HTR-8/SVneo (cell line): Measurements from ENCODE around the gene CNTNAP2.

Experiments
- DNase-seq: peaks from one replicate; pipeline ENCODE4 v3.0.0; 2011; ENCODE audit warnings: low spot score, mixed read lengths; ENCODE audit not compliant: insufficient read length
- FAIRE-seq: peaks from 2 replicates; lab custom pipeline; 2011; peaks lifted over from hg19 to GRCh38; lab: Jason Lieb, UNC

The CNTNAP2 gene

GRCh38 chr7:146926841-146927240 lies 810.2 kb downstream of the CNTNAP2 start:
- no peak for DNase-seq

GRCh38 chr7:146937836-146938235 lies 821.2 kb downstream of the CNTNAP2 start:
- no peak for DNase-seq
- no peak for FAIRE-seq

More at GRCh38 chr7:146926841-146927240, 810.2 kb downstream of the CNTNAP2 start:
- no peak for FAIRE-seq

- FAIRE-seq, result no peak
- DNase-seq, result no peak
Observed at GRCh38 chr7:146943483-146943882, 826.9 kb downstream of the CNTNAP2 start.

GRCh38 chr7:146948703-146949102 lies 832.1 kb downstream of the CNTNAP2 start:
- FAIRE-seq (no peak), DNase-seq (no peak)

GRCh38 chr7:146956321-146956720 lies 839.7 kb downstream of the CNTNAP2 start:
- DNase-seq (no peak), FAIRE-seq (no peak)

GRCh38 chr7:146956853-146957252 lies 840.3 kb downstream of the CNTNAP2 start:
- FAIRE-seq, result no peak
- DNase-seq, result no peak

GRCh38 chr7:146960773-146961391 lies 844.3 kb downstream of the CNTNAP2 start:
- no peak for DNase-seq
- FAIRE-seq, result no peak

- DNase-seq (peak; percentile 3), FAIRE-seq (no peak)
Observed at GRCh38 chr7:146961617-146962016, 845.0 kb downstream of the CNTNAP2 start.

- FAIRE-seq (no peak), DNase-seq (no peak)
Observed at GRCh38 chr7:146966274-146966673, 849.7 kb downstream of the CNTNAP2 start.

GRCh38 chr7:146982482-146982881 lies 865.9 kb downstream of the CNTNAP2 start:
- DNase-seq (no peak), FAIRE-seq (no peak)

GRCh38 chr7:146991596-146991995 lies 875.0 kb downstream of the CNTNAP2 start:
- DNase-seq (no peak), FAIRE-seq (no peak)

- FAIRE-seq, result no peak
- no peak for DNase-seq
Observed at GRCh38 chr7:146993764-146994163, 877.2 kb downstream of the CNTNAP2 start.

- FAIRE-seq (no peak), DNase-seq (no peak)
Observed at GRCh38 chr7:147008530-147008929, 891.9 kb downstream of the CNTNAP2 start.

GRCh38 chr7:147012666-147013065 lies 896.1 kb downstream of the CNTNAP2 start:
- FAIRE-seq (no peak), DNase-seq (no peak)

GRCh38 chr7:147013825-147014224 lies 897.2 kb downstream of the CNTNAP2 start:
- no peak for FAIRE-seq
- DNase-seq, result no peak

- FAIRE-seq (no peak), DNase-seq (no peak)
Observed at GRCh38 chr7:147014286-147014955, 897.8 kb downstream of the CNTNAP2 start.

- FAIRE-seq (no peak), DNase-seq (no peak)
Observed at GRCh38 chr7:147015999-147016398, 899.4 kb downstream of the CNTNAP2 start.

GRCh38 chr7:147022056-147022455 lies 905.5 kb downstream of the CNTNAP2 start:
- no peak for DNase-seq
- FAIRE-seq, result no peak

GRCh38 chr7:147023440-147023839 lies 906.8 kb downstream of the CNTNAP2 start:
- DNase-seq (no peak), FAIRE-seq (no peak)

GRCh38 chr7:147029953-147030352 lies 913.4 kb downstream of the CNTNAP2 start:
- FAIRE-seq (no peak), DNase-seq (no peak)

GRCh38 chr7:147033641-147034040 lies 917.0 kb downstream of the CNTNAP2 start:
- DNase-seq (no peak), FAIRE-seq (no peak)

- no peak for FAIRE-seq
- no peak for DNase-seq
Observed at GRCh38 chr7:147041438-147041837, 924.8 kb downstream of the CNTNAP2 start.
